GM23338 (cell line): ENCODE results near the gene ZNF415. TPM values are rescaled to one million over a fixed set of nuclear protein-coding genes. Genes with fewer than 3 reads are reported as not detected.

Source experiments
- ATAC-seq: fragments of 200-7000 bp; cut with Tn5 transposase; 3 replicates; pipeline ENCODE4 v1.9.1; 2020
- DNase-seq: peaks from one replicate; pipeline ENCODE4 v3.0.0-alpha.2; 2015; ENCODE audit warnings: low spot score
- H2AFZ ChIP-seq: fragments of 200-600 bp; sonication (generic); 2 replicates; pipeline ENCODE4 v1.8.0; 2016; ENCODE audit warnings: antibody characterized with exemption, mild to moderate bottlenecking, moderate library complexity
- H3F3A ChIP-seq: fragments of 200-600 bp; sonication (generic); replicated peaks from 2 replicates; pipeline ENCODE4 v1.8.0; 2017; ENCODE audit warnings: antibody characterized with exemption, mixed run types, low read depth
- H3K27ac ChIP-seq: fragments of 200-600 bp; sonication (generic); 2 replicates; pipeline ENCODE4 v1.6.1; 2016; ENCODE audit warnings: low read depth
- H3K27me3 ChIP-seq: fragments of 200-600 bp; sonication (generic); 2 replicates; pipeline ENCODE4 v1.8.0; 2016; ENCODE audit warnings: mild to moderate bottlenecking, mixed run types, moderate library complexity; ENCODE audit not compliant: insufficient read depth
- H3K36me3 ChIP-seq: fragments of 200-600 bp; sonication (generic); 2 replicates; pipeline ENCODE4 v1.8.0; 2016; ENCODE audit warnings: mild to moderate bottlenecking; ENCODE audit not compliant: insufficient read depth
- H3K4me1 ChIP-seq: fragments of 200-600 bp; sonication (generic); 2 replicates; pipeline ENCODE4 v1.8.0; 2016; ENCODE audit warnings: mild to moderate bottlenecking, moderate library complexity; ENCODE audit not compliant: insufficient read depth
- H3K4me2 ChIP-seq: fragments of 200-600 bp; sonication (generic); 2 replicates; pipeline ENCODE4 v1.7.1; 2017; ENCODE audit warnings: mixed run types
- H3K4me3 ChIP-seq: fragments of 200-600 bp; sonication (generic); 2 replicates; pipeline ENCODE4 v1.6.1; 2016; ENCODE audit warnings: mixed run types
- H3K79me2 ChIP-seq: fragments of 200-600 bp; sonication (generic); replicated peaks from 2 replicates; pipeline ENCODE4 v1.8.0; 2017; ENCODE audit warnings: mild to moderate bottlenecking; ENCODE audit not compliant: insufficient read depth
- H3K9me2 ChIP-seq: fragments of 200-600 bp; sonication (generic); 2 replicates; pipeline ENCODE4 v1.8.0; 2017; ENCODE audit not compliant: insufficient read depth
- H4K20me1 ChIP-seq: fragments of 200-600 bp; sonication (generic); replicated peaks from 2 replicates; pipeline ENCODE4 v1.8.0; 2017; ENCODE audit warnings: mild to moderate bottlenecking; ENCODE audit not compliant: insufficient read depth
- H3K27ac Mint-ChIP-seq: 2 replicates; pipeline ENCODE4 v1.8.0; 2020; ENCODE audit warnings: inconsistent platforms, mild to moderate bottlenecking, moderate library complexity, mixed read lengths
- H3K27me3 Mint-ChIP-seq: 3 replicates; pipeline ENCODE4 v1.8.0; 2022; ENCODE audit warnings: low read depth, mild to moderate bottlenecking, moderate library complexity, mixed read lengths, inconsistent platforms; ENCODE audit not compliant: insufficient read depth, poor library complexity
- H3K36me3 Mint-ChIP-seq: 3 replicates; pipeline ENCODE4 v1.8.0; 2021; ENCODE audit warnings: low read depth, mild to moderate bottlenecking, inconsistent platforms, moderate library complexity, mixed read lengths
- H3K4me1 Mint-ChIP-seq: 3 replicates; pipeline ENCODE4 v1.8.0; 2020; ENCODE audit warnings: mild to moderate bottlenecking, inconsistent platforms, mixed read lengths
- H3K4me3 Mint-ChIP-seq: 3 replicates; pipeline ENCODE4 v1.8.0; 2021; ENCODE audit warnings: moderate library complexity, mild to moderate bottlenecking, inconsistent platforms, mixed read lengths
- H3K9me3 Mint-ChIP-seq: 3 replicates; pipeline ENCODE4 v1.8.0; 2020; ENCODE audit warnings: moderate library complexity, mild to moderate bottlenecking, inconsistent platforms, mixed read lengths
- CREB1 ChIP-seq: fragments of 250-450 bp; sonication (Bioruptor Pico); IDR thresholded peaks from 2 replicates; pipeline ENCODE4 v1.5.0; 2020; ENCODE audit warnings: low read depth, mild to moderate bottlenecking, moderate library complexity
- CTCF ChIP-seq, 2 experiments: fragments of 200-600 bp in 1 of 2; sonication (generic) in 1 of 2; conservative IDR thresholded peaks; 2 replicates each; pipeline versions ENCODE4 v1.5.1 to v1.6.1; 2016 to 2017; ENCODE audit warnings: antibody characterized with exemption in 2 of 2, low read depth in 2 of 2, mild to moderate bottlenecking in 2 of 2, moderate library complexity in 1 of 2
- ETS1 ChIP-seq: IDR thresholded peaks from 2 replicates; pipeline ENCODE4 v1.6.1; 2016; ENCODE audit warnings: antibody characterized with exemption
- EZH2 ChIP-seq: fragments of 200-600 bp; sonication (generic); IDR thresholded peaks from one replicate; pipeline ENCODE4 v1.8.0; 2017; ENCODE audit warnings: antibody characterized with exemption, mild to moderate bottlenecking, low read depth; ENCODE audit not compliant: unreplicated experiment
- EZH2phosphoT487 ChIP-seq: fragments of 200-600 bp; sonication (generic); IDR thresholded peaks from one replicate; pipeline ENCODE4 v1.8.1; 2018; ENCODE audit warnings: antibody characterized with exemption; ENCODE audit not compliant: unreplicated experiment
- JUNB ChIP-seq: IDR thresholded peaks from one replicate; pipeline ENCODE4 v1.6.1; 2016; ENCODE audit warnings: antibody characterized with exemption; ENCODE audit not compliant: unreplicated experiment
- NANOG ChIP-seq: IDR thresholded peaks from 2 replicates; pipeline ENCODE4 v1.6.1; 2016; ENCODE audit warnings: antibody characterized with exemption, borderline replicate concordance
- POLR2AphosphoS5 ChIP-seq: IDR thresholded peaks from 2 replicates; pipeline ENCODE4 v1.6.1; 2016; ENCODE audit warnings: antibody characterized with exemption, low read depth
- REST ChIP-seq: IDR thresholded peaks from one replicate; pipeline ENCODE4 v1.6.1; 2018; ENCODE audit warnings: antibody characterized with exemption; ENCODE audit not compliant: unreplicated experiment
- STAT1 ChIP-seq: IDR thresholded peaks from one replicate; pipeline ENCODE4 v1.6.1; 2016; ENCODE audit warnings: antibody characterized with exemption; ENCODE audit not compliant: unreplicated experiment
- ZNF114 ChIP-seq: fragments of 250-450 bp; sonication (Bioruptor Pico); IDR thresholded peaks from 2 replicates; pipeline ENCODE4 v1.5.0; 2020; ENCODE audit warnings: mild to moderate bottlenecking, moderate library complexity
- ZNF331 ChIP-seq: fragments of 250-450 bp; sonication (Bioruptor Pico); IDR thresholded peaks from 2 replicates; pipeline ENCODE4 v1.5.0; 2020; ENCODE audit warnings: low read depth, mild to moderate bottlenecking, moderate library complexity
- ZNF462 ChIP-seq: fragments of 250-450 bp; sonication (Bioruptor Pico); IDR thresholded peaks from 2 replicates; pipeline ENCODE4 v1.5.0; 2020; ENCODE audit warnings: mild to moderate bottlenecking, moderate library complexity
- polyA plus RNA-seq: library from polyadenylated mRNA; unstranded; fragments of >200 nt; fragmentation: Nextera tagmentation; extraction: Ambion mirVana; gene quantifications from 2 replicates; pipeline ENCODE4 v1.2.1, GENCODE V29; 2016
- total RNA-seq: library from RNA; depleted of rRNA; stranded (reverse); fragments of >200 nt; shearing (Covaris generic); gene quantifications from 2 replicates; pipeline ENCODE4 v1.2.3, GENCODE V29; 2014

ZNF415 gene
- total and polyA plus RNA-seq, 2 experiments from 2014 or later = 9.2 to 9.3 TPM

GRCh38 chr19:53136432-53136831 is 3.7 kb upstream of the ZNF415 start:
- no peak overlapping the region for H3K4me2 ChIP-seq
- Mint-ChIP-seq H3K4me1 (peaks cover 13% of the 10 kb centered on the region), H3K4me3 (no peak overlapping the region), H3K9me3 (peaks cover 48% of the 10 kb centered on the region), H3K36me3 (peaks cover 37% of the 10 kb centered on the region), H3K27me3 (peaks cover 18% of the 10 kb centered on the region), H3K27ac (no peak overlapping the region)
- ATAC-seq (no peak), DNase-seq (no peak)
- H3K27me3 ChIP-seq = peaks cover 7% of the 10 kb centered on the region; the same call in 1 of the 2 replicates
- no peak overlapping the region for H3K27ac ChIP-seq
- TF ChIP-seq STAT1 = no peak
- TF ChIP-seq ZNF331 (CRISPR knock-in tag) = no peak
- no peak for TF ChIP-seq NANOG
- TF ChIP-seq ETS1 = no peak
- TF ChIP-seq CTCF (conservative IDR thresholded peaks at IDR 0.05; ENCODE audit: low read depth in 2 of 2) = no peak
- no peak for TF ChIP-seq CREB1
- TF ChIP-seq JUNB = no peak
- no peak for TF ChIP-seq ZNF462 (CRISPR knock-in tag)
- TF ChIP-seq REST = no peak
- TF ChIP-seq EZH2 = no peak
- TF ChIP-seq EZH2phosphoT487 = no peak
- TF ChIP-seq ZNF114 (CRISPR knock-in tag) = no peak
- TF ChIP-seq POLR2AphosphoS5 = no peak
- no peaks in the 10 kb centered on the region for H4K20me1 ChIP-seq
- peaks cover 13% of the 10 kb centered on the region for H3K4me1 ChIP-seq
- H3K36me3 ChIP-seq = peaks cover 9% of the 10 kb centered on the region; the same call in 1 of the 2 replicates
- H3F3A ChIP-seq = 0 out of 2 replicates have a peak, but pooled peaks cover 3% of the 10 kb centered on the region
- 0 out of 2 replicates have a peak, but pooled peaks cover 3% of the 10 kb centered on the region for H3K9me2 ChIP-seq
- no peak overlapping the region for H2AFZ ChIP-seq
- H3K79me2 ChIP-seq = peaks cover 4% of the 10 kb centered on the region; the same call in 1 of the 2 replicates
- no peak overlapping the region for H3K4me3 ChIP-seq
